Measurements from ENCODE around the gene SCMH1. TPM values are rescaled to one million over a fixed set of nuclear protein-coding genes. Genes with fewer than 3 reads are reported as not detected.

SCMH1 gene
- total RNA-seq, 1 donor from 2014 or later: 29.3 TPM

- no peak for DNase-seq
Observed at GRCh38 chr1:41097105-41097504, 145.0 kb downstream of the SCMH1 start.

DNA sequence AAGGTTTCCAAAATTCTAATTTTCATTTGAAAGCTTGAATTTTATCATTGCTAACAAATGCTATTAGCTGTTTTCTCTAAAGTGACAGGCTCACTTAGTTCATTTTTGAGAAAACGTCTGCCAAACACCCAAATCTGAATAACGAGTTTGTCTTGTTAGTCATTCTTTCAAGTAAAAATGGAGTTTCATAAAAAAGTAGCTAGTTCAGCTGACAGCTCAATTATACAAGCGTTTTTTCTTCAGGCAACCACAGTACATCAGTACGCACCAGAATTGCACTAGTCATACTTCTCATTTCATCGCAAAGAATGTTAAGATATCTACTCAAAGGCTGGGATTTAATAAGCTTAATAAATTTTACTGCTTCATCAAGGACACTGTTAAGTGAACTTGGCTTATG, 148.3 kb downstream of the SCMH1 start:
- DNase-seq: no peak

DNA sequence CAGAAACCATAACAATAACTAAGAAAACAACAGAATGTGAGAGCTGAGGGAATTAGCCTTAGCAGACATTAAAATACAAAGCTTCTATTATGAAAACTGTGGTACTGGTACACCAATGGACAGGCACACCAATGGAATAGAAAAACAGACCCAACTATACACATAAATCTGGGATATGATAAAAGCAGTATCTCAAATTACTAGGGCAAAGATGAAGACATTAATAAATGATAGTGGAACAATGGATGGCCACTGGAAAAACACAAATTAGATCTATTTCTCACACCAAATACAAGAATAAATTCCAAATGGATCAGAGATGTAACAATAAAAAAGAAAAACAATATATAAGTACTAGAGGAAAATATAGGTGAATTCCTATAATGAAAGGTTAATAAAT, 155.2 kb downstream of the SCMH1 start:
- DNase-seq: no peak

GRCh38 chr1:41078616-41079015, 163.5 kb downstream of the SCMH1 start:
- DNase-seq: no peak

- no peak for DNase-seq
Observed at GRCh38 chr1:41078193-41078592, 163.9 kb downstream of the SCMH1 start.

DNA sequence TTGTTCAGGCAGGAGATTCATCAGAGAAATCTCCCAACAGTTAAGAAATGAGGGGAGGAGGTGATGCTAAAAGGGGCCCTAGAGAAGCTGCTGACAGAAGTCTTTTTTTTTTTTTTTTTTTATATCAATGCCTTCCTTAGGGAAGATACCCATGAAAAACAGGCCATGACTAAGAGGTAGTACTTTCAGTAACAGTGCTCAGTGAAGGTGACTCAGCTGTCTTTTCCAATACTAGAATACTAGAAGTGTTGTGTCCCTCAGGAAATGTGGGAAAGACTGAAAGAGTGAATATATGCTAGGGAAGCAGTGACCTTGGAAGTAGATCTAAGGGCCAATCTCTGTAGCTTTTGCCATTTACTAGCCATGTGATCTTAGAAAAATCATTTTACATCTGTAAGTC, 168.1 kb downstream of the SCMH1 start:
- DNase-seq: no peak

GRCh38 chr1:41072051-41072450, 170.1 kb downstream of the SCMH1 start:
- DNase-seq: no peak

- DNase-seq: no peak
Observed at GRCh38 chr1:41056907-41057306, 185.2 kb downstream of the SCMH1 start.

DNA sequence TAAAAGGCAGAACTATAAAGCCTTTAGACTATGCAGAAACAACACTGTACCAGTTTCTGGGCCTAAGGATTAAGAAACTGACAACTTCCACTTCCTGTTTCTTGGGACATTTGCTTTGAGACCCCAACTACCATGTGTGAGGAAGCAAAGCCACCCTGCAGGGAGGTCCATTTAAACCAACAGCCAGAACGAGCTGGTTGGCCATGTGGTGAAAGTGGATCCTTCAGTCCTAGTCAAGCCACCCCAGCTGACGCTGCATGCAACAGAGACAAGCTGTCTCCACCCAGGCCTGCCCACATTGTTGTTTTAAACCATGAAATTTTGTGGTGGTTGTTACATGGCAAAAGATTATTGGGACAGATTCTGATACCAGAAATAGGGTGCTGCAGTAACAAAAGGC, 188.8 kb downstream of the SCMH1 start:
- DNase-seq: no peak

GRCh38 chr1:41051022-41051421, 191.1 kb downstream of the SCMH1 start:
- no peak for DNase-seq

GRCh38 chr1:41048540-41048939, 193.6 kb downstream of the SCMH1 start:
- DNase-seq: no peak

- no peak for DNase-seq
Observed at GRCh38 chr1:41046347-41046775, 195.7 kb downstream of the SCMH1 start.

- no peak for DNase-seq
Observed at GRCh38 chr1:41045740-41046139, 196.4 kb downstream of the SCMH1 start.

GRCh38 chr1:41044187-41044586, 197.9 kb downstream of the SCMH1 start:
- no peak for DNase-seq

DNA sequence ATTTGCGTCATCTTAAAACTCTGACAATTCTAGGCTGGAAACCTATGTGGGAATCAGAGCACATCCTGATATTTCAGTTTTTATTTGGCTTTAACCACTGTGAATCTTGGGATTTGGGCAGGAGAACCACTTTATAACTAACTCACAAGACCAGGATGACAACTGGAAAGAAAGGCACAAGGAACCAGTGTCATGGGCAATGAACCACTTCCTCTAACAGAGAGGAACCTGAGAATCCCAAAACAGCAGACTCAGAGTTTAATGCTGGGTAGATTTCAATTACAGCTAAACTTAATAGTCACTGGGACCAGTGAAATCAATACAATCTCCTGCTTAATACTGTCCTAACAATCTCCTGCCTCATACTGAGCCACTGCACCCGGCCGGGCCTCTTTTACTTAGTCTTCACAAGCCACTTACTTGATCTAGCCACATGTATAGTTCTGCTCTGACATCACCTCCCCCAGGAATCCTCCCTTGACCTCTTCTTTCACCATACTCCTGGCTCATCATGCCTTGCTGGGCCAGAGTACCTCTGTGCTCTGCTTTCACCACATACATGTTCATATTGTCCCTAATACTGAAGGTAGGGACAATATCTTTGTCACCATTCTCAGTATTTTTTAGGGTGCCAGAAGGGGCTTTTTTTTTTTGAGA, 200.4 kb downstream of the SCMH1 start:
- no peak for DNase-seq

DNA sequence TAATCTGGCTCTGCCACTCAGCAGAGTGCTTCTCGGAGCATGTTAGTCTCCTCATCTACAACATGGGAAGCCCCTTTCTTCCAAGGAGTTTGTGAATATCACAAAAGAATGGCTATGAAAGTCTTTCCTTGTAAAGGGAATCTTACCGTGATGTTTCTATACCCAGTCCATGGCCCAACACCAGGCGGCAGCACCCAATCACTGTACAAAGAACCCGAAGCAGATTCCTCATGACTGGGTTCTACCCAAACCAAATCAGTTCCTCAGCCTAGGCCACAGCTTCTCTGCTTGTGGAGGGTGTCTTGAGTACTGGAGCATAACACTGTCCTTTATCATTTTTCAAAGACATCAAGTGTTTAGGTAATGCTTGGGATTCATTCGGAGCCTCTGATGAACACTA, 204.0 kb downstream of the SCMH1 start:
- DNase-seq: no peak

DNA sequence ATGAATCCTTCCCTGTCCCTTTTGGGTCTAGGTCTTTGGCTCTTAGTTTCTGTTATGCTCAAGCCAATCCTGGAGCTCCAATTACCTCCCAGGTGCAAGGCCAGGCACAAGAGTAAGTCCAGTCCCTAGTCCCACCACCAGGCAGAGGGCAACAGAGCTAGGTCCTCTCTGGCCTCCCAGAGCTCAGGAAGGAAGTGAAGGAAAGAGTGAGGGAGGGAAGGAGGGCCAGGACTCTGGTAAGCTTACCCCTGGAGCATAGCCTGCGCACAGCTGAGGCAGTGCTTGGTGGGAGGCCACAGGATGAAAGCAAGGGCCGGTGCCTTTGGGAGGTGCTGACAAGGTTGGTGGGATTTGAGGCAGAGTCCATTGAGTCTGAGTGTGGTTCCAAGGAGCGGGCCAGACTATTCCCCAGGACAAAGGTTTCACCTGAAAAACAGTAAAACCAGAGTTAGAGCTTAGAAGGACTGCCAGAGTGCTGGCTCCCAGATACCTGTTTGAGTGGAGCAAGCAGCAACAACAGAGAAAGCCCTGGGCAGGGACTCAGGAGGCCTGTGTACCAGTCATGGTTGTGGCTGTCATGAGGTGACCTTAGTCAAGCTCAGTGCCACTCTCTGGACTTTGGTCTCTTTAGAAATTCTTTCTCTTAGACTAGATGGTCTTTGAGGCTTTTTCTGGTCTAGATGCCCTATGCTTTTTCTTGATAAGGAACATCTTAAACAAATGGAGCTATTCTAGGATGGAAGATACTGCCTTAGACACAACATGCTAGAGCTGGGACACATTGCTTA, 204.8 kb downstream of the SCMH1 start:
- no peak for DNase-seq

DNA sequence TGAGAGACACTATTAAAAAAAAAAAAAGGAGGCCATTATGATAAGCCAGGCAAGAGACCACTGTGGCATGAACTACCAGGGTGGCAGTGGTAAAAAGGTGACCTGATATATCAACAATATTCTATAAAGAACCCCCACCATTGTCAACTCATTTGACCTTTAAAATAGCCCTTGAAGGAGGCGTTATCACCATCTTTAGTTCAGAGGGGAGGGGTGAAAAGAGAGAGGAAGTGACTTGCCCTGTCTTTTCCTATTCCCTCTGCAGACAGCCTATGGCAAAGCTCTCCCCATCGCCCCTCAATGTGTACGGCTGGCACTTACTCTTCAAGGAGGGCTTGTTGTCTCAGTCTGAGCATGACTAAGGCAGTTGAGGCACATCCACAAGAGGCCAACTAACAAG, 208.8 kb downstream of the SCMH1 start:
- DNase-seq: no peak

GRCh38 chr1:41032147-41032546, 210.0 kb downstream of the SCMH1 start:
- DNase-seq: no peak

DNA sequence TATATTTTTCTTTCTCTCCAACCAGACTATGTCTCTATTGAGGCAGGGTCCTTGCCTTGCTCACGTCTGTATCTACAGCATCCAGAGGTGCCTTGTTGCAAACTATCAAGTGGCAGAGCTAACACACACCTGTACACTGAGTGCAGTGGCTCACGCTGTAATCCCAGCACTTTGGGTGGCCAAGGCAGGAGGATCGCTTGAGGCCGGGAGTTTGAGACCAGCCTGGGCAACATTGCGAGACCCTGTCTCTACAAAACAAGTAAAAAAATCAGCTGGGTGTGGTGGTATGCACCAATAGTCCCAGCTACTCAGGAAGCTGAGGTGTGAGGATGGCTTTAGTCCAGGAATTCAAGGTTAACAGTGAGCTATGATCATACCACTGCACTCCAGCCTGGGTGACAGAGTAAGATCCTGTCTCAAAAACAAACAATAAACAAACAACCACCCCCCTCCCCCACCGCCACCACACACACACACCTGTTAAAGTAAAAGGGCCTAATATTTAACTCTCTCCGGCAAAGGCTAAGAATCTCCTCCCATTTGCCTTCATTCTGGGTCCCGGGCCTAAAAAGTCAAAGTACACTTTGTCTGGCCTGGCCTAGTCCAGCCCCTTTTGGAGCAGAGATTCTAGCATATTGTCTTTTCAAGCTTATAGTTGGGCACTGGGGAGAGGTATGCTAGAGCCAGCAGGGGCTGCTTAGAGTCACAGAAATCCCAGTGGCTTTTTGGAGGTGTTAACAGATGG, 211.1 kb downstream of the SCMH1 start:
- no peak for DNase-seq

- DNase-seq: no peak
Observed at GRCh38 chr1:41028034-41028642, 214.0 kb downstream of the SCMH1 start.

- no peak for DNase-seq
Observed at GRCh38 chr1:41025979-41026819, 215.9 kb downstream of the SCMH1 start.

All from skin of body (tissue), 2 donors.